GM19438 (cell line): Measurements from ENCODE around the gene SPINT3.

Experiments
- ATAC-seq: cut with Tn5 transposase; IDR thresholded peaks from one replicate; pipeline ENCODE4 v1.9.1; 2021; ENCODE audit warnings: low read depth; ENCODE audit not compliant: unreplicated experiment

SPINT3 gene

GRCh38 chr20:45515147-45515913, at the start of gene SPINT3:
SPINT3 (minus strand) TSS chr20:45515622; CDS start chr20:45515608, 14 bp downstream.
- ATAC-seq: no peak

DNA sequence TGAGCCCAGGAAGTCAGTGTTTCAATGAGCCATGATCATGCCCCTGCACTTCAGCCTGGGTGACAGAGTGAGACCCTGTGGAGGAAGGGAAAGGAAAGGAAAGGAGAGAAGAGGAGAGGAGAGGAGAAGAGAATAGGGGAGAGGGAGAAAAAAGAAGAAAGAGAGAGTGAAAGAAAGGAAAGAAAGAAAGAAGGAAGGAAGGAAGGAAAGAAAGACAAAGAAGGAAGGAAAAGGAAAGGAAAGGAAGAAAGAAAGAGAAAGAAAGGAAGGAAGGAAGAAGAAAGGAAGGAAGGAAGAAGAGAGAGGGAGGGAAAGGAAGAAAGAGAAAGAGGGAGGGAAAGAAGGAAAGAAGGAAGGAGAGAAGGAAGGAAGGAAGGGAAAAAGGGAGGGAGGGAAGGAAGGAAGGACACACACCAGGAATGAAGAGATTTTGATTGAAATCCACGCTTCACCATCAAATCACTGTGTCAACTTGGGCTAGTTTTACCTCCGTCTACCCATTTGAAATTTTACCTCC, 49.4 kb upstream of the SPINT3 start:
- ATAC-seq: no peak

- no peak for ATAC-seq
These were observed 39.8 kb upstream of the SPINT3 start for GRCh38 chr20:45555198-45555597.

DNA sequence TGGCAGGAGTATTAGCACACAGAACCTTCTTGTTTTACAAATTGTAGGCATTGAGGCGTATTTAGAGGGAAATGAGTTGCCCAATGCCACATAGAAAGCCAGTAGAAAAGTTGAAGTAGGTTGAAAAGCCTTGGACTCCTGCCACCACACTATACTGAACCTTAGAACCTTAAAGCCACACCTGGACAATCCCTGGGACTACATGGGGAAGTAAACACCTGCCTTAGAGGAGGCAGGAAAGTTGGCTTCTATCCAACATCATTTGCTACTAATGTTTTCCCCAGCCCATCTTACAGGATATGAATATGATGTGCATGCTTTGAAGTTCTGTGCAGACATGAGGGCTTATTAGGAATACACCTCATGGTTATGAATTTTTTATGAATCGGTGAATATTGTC, 37.0 kb upstream of the SPINT3 start:
- ATAC-seq: no peak

DNA sequence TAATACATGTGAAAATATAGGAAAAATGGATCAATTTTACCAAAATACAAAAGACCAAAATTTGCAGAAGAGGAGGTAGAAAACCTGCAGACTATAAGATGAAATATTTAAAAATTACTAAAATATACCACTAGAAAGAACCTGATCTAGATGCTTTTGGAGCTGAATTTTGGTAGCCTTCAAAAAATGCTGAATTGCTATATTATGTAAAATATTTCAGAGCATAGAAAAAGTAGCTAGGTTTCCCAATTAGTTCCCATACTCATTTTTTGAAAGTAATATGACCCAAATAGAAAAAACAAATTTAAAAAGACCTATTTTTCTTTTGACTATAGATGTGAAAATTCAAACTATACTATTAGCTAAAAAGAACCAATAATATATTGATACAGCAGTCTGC, 35.3 kb upstream of the SPINT3 start:
- ATAC-seq: no peak

DNA sequence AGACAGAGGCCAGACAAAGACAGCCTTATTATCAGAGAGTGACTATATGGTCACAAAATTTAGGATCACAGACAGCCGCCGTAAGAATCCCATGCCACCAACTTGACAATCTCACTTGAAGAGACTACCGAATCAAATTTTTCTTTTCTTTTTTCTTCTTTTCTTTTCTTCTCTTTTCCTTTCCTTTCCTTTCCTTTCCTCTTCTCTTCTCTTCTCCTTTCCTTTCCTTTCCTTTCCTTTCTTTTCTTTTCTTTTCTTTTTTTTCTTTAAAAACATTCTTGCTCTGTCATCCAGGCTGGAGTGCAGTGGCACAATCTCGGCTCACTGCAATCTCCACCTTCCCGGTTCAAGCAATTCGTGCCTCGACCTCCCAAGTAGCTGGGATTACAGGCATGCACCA, 33.0 kb upstream of the SPINT3 start:
- no peak for ATAC-seq

- ATAC-seq: no peak
These were observed 31.9 kb upstream of the SPINT3 start, which contains the start of gene EPPIN for GRCh38 chr20:45547206-45547770. EPPIN (minus strand) TSS chr20:45547401; CDS start chr20:45547357, 44 bp downstream.

DNA sequence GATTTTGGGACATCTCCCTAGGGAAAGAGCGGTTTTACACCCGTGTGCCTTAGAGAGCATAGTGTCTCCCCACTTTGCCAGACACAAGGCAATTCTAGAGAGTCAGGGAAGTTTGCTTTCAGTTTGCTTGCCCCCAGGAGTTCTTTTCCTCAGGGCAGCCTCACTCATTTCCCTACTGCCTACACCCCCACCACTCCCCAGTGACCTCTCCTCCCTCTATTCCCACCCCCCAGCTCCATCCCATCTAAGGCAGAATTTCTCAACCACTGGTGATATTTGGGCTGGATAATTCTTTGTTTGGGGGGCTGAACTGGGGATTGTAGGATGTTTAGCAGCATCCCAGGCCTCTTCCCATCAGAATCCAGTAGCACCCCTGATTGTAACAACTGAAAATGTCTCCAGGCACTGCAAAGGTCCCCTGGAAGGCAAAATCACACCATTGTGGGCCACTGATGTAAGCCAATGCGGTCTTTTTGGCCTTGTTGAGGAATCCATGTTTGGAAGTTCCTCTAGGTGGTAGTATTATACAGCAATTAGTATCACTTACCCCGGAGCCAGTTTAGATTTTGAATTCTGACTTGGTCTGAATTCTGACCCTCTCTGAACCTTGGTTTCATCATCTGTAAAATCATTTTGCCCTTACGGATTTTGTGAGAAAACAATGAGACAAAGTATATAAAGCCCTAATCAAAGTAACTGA, 30.5 kb upstream of the SPINT3 start:
- ATAC-seq: no peak

DNA sequence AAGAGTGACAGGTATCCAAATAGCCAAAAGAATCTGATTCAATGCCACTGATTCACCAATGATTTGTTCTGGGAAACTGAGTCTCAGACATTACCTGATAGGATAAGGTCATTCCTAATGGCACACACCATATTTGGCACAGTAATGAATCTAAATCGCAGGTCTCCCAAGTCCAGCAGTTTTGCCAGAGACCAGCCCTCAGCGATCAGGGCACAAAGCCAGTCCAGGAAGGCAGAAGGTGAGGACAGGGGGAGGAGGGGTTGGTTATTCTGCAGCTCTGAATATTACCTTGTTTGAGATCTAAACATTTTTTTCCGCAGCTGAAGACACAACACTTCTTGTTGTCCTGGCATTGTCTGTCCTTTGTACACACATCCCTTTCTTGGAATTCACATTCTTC, 29.9 kb upstream of the SPINT3 start:
- ATAC-seq: no peak

GRCh38 chr20:45539382-45539781, 24.0 kb upstream of the SPINT3 start, which contains the start of gene WFDC6:
WFDC6 (minus strand) TSS chr20:45539482; CDS start chr20:45539407, 75 bp downstream.
- ATAC-seq: no peak

GRCh38 chr20:45538209-45538799, 22.9 kb upstream of the SPINT3 start:
- ATAC-seq: no peak

- no peak for ATAC-seq
These were observed 11.9 kb upstream of the SPINT3 start for GRCh38 chr20:45527294-45527693.

DNA sequence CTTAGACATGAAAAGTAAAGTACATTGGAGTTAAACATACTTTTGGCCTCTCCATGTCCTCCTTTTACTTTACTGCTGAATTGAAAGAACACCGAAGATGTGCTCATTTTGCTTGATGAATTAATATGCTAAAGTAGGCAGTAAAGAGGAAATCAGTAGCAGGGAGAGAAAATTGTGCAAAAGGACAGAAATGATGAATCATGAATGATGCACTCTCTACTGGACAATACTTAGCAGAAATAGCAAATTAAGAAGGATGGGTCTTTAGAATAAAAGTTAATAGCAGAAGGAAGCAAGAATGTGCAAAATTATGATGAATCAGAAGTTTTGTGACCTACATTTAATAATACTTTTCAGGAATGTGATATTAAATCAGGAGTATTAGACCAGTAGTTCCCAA, 8.4 kb upstream of the SPINT3 start:
- ATAC-seq: no peak

DNA sequence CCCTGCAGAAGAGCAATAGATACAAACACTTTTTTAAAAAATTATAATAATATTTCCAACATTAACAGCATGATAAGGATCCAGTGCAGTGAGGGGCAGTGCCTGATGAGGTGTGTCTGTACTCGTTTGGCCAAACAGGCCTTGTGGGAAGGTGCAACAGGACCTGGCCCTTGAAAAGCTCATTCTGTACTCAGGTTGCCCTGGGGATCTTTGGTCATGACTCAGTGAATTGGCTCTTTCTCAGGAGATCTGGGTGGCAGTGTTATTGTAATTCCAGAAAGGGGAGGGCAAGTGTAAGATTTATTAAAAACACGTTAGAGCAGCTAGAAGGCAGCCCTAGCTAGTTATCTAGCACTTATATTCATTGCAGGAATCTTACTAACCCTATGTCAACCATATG, 2.9 kb upstream of the SPINT3 start:
- no peak for ATAC-seq

DNA sequence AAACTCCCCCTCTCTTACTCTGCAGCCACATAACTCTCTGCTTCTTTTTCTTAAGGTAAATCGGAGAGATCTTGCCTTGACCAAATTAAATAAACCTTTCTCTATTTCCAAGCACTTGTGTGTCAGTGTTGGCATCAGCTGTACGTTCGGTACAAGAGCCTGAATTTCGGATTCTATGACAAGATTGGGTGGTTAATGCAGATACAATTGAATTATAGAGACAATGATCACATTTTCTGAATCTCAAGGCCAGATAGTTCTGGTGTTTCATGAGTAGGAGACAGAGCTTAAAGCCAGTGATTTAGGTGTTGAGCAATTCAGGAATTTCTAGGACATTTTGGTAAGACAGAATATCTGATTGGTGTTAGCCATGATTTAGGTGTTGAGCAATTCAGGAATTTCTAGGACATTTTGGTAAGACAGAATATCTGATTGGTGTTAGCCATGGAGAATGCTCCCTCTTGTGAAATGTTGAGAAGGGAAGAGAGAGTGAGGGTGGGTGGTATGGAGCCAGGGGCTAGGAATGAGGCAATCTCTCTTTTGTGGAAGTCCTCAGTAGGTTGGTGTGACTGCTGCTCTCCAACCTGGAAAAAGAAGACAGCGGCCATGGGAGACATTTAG, 5.1 kb downstream of the SPINT3 start:
- no peak for ATAC-seq

DNA sequence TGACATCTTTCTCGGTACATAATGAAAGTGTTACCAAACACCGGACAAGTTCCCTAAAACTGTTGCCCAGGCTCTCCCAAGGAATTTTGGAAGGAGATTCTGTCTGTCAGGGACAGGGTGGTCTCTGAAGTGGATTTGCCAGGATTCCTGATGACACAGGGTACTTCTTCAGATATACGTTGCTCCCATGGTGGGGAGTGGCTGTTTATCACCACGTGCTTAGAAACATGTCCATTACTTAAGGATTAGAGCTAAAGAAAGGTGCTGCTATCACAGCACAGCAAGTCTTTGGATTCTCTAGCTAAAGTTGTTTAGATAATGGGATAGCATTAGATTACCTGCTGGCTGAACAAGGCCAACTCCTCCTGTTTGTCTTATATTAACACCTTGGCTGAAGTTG, 6.3 kb downstream of the SPINT3 start:
- no peak for ATAC-seq

GRCh38 chr20:45508068-45508886, 7.1 kb downstream of the SPINT3 start:
- ATAC-seq: no peak

GRCh38 chr20:45507011-45507820, 8.2 kb downstream of the SPINT3 start:
- ATAC-seq: no peak

DNA sequence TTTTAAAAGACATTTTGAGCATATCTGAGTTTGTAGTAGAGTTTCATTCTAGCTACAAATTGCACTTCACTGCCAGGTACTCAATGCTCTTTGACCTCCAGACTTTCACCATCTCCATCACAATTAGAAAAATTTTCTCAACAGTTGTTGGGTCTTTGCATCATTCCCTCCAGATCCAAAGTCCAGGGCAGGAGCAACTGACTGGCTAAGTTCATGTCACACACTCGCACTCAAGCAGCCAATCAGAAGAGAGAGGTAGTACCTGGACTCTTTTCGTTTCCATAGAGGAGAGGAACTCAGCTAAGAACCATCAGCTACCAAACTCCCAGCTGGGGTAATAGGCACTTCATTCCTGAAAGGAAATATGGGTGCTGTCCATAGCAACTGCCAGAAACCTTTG, 9.0 kb downstream of the SPINT3 start:
- no peak for ATAC-seq
